Common myeloid progenitor, CD34-positive (primary cell): ENCODE measurements around the gene NUP54.

Experiments used
- CTCF ChIA-PET: fragments of 350-600 bp; sonication (Branson Sonifier 250); formaldehyde crosslinking; loops from one replicate; lab custom pipeline; 2021; ENCODE audit warnings: antibody characterized with exemption; lab: Charles Lee
- POLR2A ChIA-PET: fragments of 350-600 bp; sonication (Branson Sonifier 250); formaldehyde crosslinking; loops from one replicate; lab custom pipeline; 2021; ENCODE audit warnings: antibody characterized with exemption; lab: Charles Lee
- DNase-seq, 3 donors: peaks; one replicate each; pipeline versions ENCODE4 v3.0.0 to v3.0.0-alpha.2; 2013
- H3K27ac ChIP-seq, 2 experiments: 1 replicate in 1 of 2; 2 replicates in 1 of 2; pipeline ENCODE4 v1.7.0; 2013; ENCODE audit warnings: inconsistent platforms in 2 of 2, low read length in 2 of 2, mild to moderate bottlenecking in 2 of 2, low read depth in 1 of 2, moderate library complexity in 1 of 2; ENCODE audit not compliant: severe bottlenecking in 2 of 2, insufficient read depth in 1 of 2, poor library complexity in 1 of 2
- H3K27me3 ChIP-seq, 5 experiments: replicated peaks in 2 of 5; 1 replicate in 3 of 5; 2 replicates in 2 of 5; pipeline versions ENCODE4 v1.6.1 to v1.7.0; 2013; ENCODE audit warnings: low read length in 4 of 5, mild to moderate bottlenecking in 2 of 5, moderate library complexity in 2 of 5, inconsistent platforms in 1 of 5; ENCODE audit not compliant: insufficient read depth in 5 of 5, control insufficient read depth in 4 of 5
- H3K36me3 ChIP-seq, 4 experiments: 1 replicate in 2 of 4; 2 replicates in 2 of 4; pipeline versions ENCODE4 v1.6.1 to v1.7.0; 2013; ENCODE audit warnings: low read length in 3 of 4, control low read depth in 1 of 4, mild to moderate bottlenecking in 1 of 4; ENCODE audit not compliant: control insufficient read depth in 4 of 4, insufficient read depth in 4 of 4
- H3K4me1 ChIP-seq, 4 experiments: 1 replicate in 3 of 4; 2 replicates in 1 of 4; pipeline versions ENCODE4 v1.6.1 to v1.7.1; 2013; ENCODE audit warnings: low read length in 3 of 4, mild to moderate bottlenecking in 3 of 4, control low read depth in 1 of 4, inconsistent platforms in 1 of 4, moderate library complexity in 1 of 4; ENCODE audit not compliant: control insufficient read depth in 4 of 4, insufficient read depth in 4 of 4; ENCODE audit errors: control extremely low read depth in 1 of 4
- H3K4me3 ChIP-seq, 7 experiments: 1 replicate in 4 of 7; 2 replicates in 3 of 7; pipeline versions ENCODE4 v1.5.1 to v1.7.0; 2013; ENCODE audit warnings: mild to moderate bottlenecking in 7 of 7, low read length in 6 of 7, moderate library complexity in 6 of 7, inconsistent platforms in 2 of 7, low read depth in 2 of 7, control low read depth in 1 of 7; ENCODE audit not compliant: insufficient read depth in 4 of 7, control insufficient read depth in 1 of 7; ENCODE audit errors: extremely low read depth in 1 of 7
- H3K9me3 ChIP-seq, 5 experiments: 1 replicate in 4 of 5; 2 replicates in 1 of 5; pipeline versions ENCODE4 v1.6.1 to v1.7.1; 2013; ENCODE audit warnings: low read length in 4 of 5, mild to moderate bottlenecking in 2 of 5, inconsistent platforms in 1 of 5, low read depth in 1 of 5, moderate library complexity in 1 of 5; ENCODE audit not compliant: control insufficient read depth in 4 of 5, insufficient read depth in 2 of 5; ENCODE audit errors: control extremely low read depth in 1 of 5
- WGBS: methylation state at CpG from one replicate; pipeline ENCODE4 v1.1.5; 2013; ENCODE audit not compliant: insufficient coverage; 5-methylcytosine and 5-hydroxymethylcytosine counted together

Gene NUP54

GRCh38 chr4:76066546-76066945 lies 81.7 kb downstream of the NUP54 start:
- POLR2A ChIA-PET = no interaction called here
- no peak for DNase-seq
- Histone ChIP-seq H3K4me1 (no peaks in the 10 kb centered on the region), H3K9me3 (no peaks in the 10 kb centered on the region), H3K27ac (no peak overlapping the region), H3K4me3 (no peak overlapping the region), H3K36me3 (no peaks in the 10 kb centered on the region), H3K27me3 (no peaks in the 10 kb centered on the region)
- WGBS = 92% methylated on average over 3 of the region's 3 CpGs
- CTCF ChIA-PET = interaction anchor here (0.9 to 2.2 kb wide), 6 partner anchors 8 to 76 kb away, joined by 4 to 41 read pairs (median 4); partner anchors contain the start of genes CXCL11 and SDAD1
